Progenitor cell of endocrine pancreas (in vitro differentiated cells): ENCODE results near the gene BYSL. TPM values are rescaled to one million over a fixed set of nuclear protein-coding genes. Genes with fewer than 3 reads are reported as not detected.

Experiments
- DNase-seq: peaks from one replicate; pipeline ENCODE4 v3.0.0; 2021; ENCODE audit warnings: low spot score; ENCODE audit not compliant: unreplicated experiment
- H3K27ac Mint-ChIP-seq: 2 replicates; pipeline ENCODE4 v1.8.0; 2021; ENCODE audit warnings: mild to moderate bottlenecking, moderate library complexity, mixed read lengths
- H3K27me3 Mint-ChIP-seq: 2 replicates; pipeline ENCODE4 v1.8.0; 2021; ENCODE audit warnings: mixed read lengths
- H3K36me3 Mint-ChIP-seq: 2 replicates; pipeline ENCODE4 v1.8.0; 2022; ENCODE audit warnings: mixed read lengths; ENCODE audit not compliant: insufficient read depth
- H3K4me1 Mint-ChIP-seq: 2 replicates; pipeline ENCODE4 v1.8.0; 2021; ENCODE audit warnings: low read depth, mixed read lengths
- H3K4me3 Mint-ChIP-seq: 2 replicates; pipeline ENCODE4 v1.8.0; 2021; ENCODE audit warnings: low read depth, mild to moderate bottlenecking, moderate library complexity, mixed read lengths
- H3K9me3 Mint-ChIP-seq: 2 replicates; pipeline ENCODE4 v1.8.0; 2021; ENCODE audit warnings: low read depth, mixed read lengths
- CTCF ChIP-seq: fragments of 200-600 bp; sonication (generic); IDR thresholded peaks from one replicate; pipeline ENCODE4 v1.5.0; 2021; ENCODE audit warnings: antibody characterized with exemption, mild to moderate bottlenecking; ENCODE audit not compliant: unreplicated experiment
- total RNA-seq: library from RNA; stranded (reverse); gene quantifications from 2 replicates; pipeline ENCODE4 v1.2.1, GENCODE V29; 2021

The BYSL gene
- total RNA-seq, 1 donor from 2014 or later: 32.8 TPM

- Mint-ChIP-seq H3K4me1 (no peaks in the 10 kb centered on the region), H3K4me3 (no peak overlapping the region), H3K27ac (no peak overlapping the region), H3K27me3 (no peaks in the 10 kb centered on the region), H3K9me3 (no peaks in the 10 kb centered on the region), H3K36me3 (peaks cover 10% of the 10 kb centered on the region)
- no peak for DNase-seq
- TF ChIP-seq CTCF: no peak
Measured at GRCh38 chr6:41929924-41930323, 8.6 kb downstream of the BYSL start.

GRCh38 chr6:41931792-41932191 lies 10.5 kb downstream of the BYSL start:
- H3K4me3 Mint-ChIP-seq: no peak overlapping the region
- DNase-seq: no peak
- no peaks in the 10 kb centered on the region for H3K4me1 Mint-ChIP-seq
- H3K36me3 Mint-ChIP-seq: peaks cover 9% of the 10 kb centered on the region
- H3K27ac Mint-ChIP-seq: no peak overlapping the region
- no peaks in the 10 kb centered on the region for H3K9me3 Mint-ChIP-seq
- no peaks in the 10 kb centered on the region for H3K27me3 Mint-ChIP-seq
- TF ChIP-seq CTCF: no peak

GRCh38 chr6:41932378-41932777 lies 11.1 kb downstream of the BYSL start:
- Mint-ChIP-seq H3K27ac (no peak overlapping the region), H3K4me3 (no peak overlapping the region), H3K9me3 (no peaks in the 10 kb centered on the region), H3K4me1 (no peaks in the 10 kb centered on the region), H3K36me3 (peaks cover 9% of the 10 kb centered on the region), H3K27me3 (no peaks in the 10 kb centered on the region)
- DNase-seq: no peak
- no peak for TF ChIP-seq CTCF

GRCh38 chr6:41934278-41935192 lies 13.2 kb downstream of the BYSL start:
- Mint-ChIP-seq H3K36me3 (peaks cover 5% of the 10 kb centered on the region), H3K27me3 (peaks cover 9% of the 10 kb centered on the region), H3K4me1 (no peaks in the 10 kb centered on the region), H3K4me3 (no peak overlapping the region), H3K27ac (no peak overlapping the region), H3K9me3 (no peaks in the 10 kb centered on the region)
- no peak for DNase-seq
- no peak for TF ChIP-seq CTCF

- Mint-ChIP-seq H3K27ac (no peak overlapping the region), H3K4me3 (no peak overlapping the region), H3K36me3 (peaks cover 5% of the 10 kb centered on the region), H3K4me1 (peaks cover 4% of the 10 kb centered on the region), H3K9me3 (no peaks in the 10 kb centered on the region), H3K27me3 (peaks cover 16% of the 10 kb centered on the region)
- DNase-seq: no peak
- no peak for TF ChIP-seq CTCF
Measured at GRCh38 chr6:41935193-41935574, 13.9 kb downstream of the BYSL start.
